NB4 (cell line): ENCODE measurements around the gene ASXL1.

Experiments used
- MYC ChIP-seq: IDR thresholded peaks from 2 replicates; pipeline ENCODE4 v1.6.1; 2011; ENCODE audit warnings: low read depth, low read length
- TF ChIP-seq, protein P1 (sequence below): IDR thresholded peaks from one replicate; pipeline ENCODE4 v1.5.1; 2012; ENCODE audit warnings: low read depth, low read length

DNA sequence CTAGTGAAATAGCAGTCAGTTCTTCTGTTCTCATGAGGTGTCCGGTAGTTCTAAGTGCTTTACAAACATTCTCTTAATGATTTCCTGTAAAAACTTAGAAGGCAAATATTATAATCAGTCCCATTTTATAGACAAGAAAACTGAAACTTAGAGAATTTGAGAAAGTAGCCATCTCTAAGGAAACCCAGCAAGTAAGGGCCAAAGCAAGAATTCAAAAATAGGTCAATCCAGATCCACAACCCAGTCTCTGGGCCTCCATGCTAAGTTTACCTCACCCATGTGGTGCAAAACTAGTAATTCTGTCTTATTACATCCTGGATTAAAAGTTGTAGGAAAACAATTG is 27.6 kb upstream of the ASXL1 start:
- TF ChIP-seq, protein P1, sequence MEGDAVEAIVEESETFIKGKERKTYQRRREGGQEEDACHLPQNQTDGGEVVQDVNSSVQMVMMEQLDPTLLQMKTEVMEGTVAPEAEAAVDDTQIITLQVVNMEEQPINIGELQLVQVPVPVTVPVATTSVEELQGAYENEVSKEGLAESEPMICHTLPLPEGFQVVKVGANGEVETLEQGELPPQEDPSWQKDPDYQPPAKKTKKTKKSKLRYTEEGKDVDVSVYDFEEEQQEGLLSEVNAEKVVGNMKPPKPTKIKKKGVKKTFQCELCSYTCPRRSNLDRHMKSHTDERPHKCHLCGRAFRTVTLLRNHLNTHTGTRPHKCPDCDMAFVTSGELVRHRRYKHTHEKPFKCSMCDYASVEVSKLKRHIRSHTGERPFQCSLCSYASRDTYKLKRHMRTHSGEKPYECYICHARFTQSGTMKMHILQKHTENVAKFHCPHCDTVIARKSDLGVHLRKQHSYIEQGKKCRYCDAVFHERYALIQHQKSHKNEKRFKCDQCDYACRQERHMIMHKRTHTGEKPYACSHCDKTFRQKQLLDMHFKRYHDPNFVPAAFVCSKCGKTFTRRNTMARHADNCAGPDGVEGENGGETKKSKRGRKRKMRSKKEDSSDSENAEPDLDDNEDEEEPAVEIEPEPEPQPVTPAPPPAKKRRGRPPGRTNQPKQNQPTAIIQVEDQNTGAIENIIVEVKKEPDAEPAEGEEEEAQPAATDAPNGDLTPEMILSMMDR, result no peak
- TF ChIP-seq MYC, result no peak
